Transverse colon (tissue), 4 donors: Measurements from ENCODE around the gene C4orf36. TPM values are rescaled to one million over a fixed set of nuclear protein-coding genes. Genes with fewer than 3 reads are reported as not detected.

ENCODE experiments used
- DNase-seq: peaks from one replicate; pipeline ENCODE4 v3.0.0-alpha.2; 2019
- H3K27ac ChIP-seq, 4 donors: fragments of 200-600 bp; sonication (generic); 2 replicates each; pipeline ENCODE4 v1.5.1; 2016 to 2018; ENCODE audit warnings: inconsistent platforms in 4 of 4
- H3K27me3 ChIP-seq: fragments of 200-600 bp; sonication (generic); 2 replicates; pipeline ENCODE4 v1.5.1; 2017; ENCODE audit warnings: inconsistent platforms
- H3K36me3 ChIP-seq, 4 donors: fragments of 200-600 bp; sonication (generic); 2 replicates each; pipeline ENCODE4 v1.5.1; 2017 to 2019; ENCODE audit warnings: inconsistent platforms in 4 of 4
- H3K4me1 ChIP-seq, 4 donors: fragments of 200-600 bp; sonication (generic); 2 replicates each; pipeline ENCODE4 v1.5.1; 2017 to 2020; ENCODE audit warnings: inconsistent platforms in 4 of 4
- H3K4me3 ChIP-seq, 4 donors: fragments of 200-600 bp; sonication (generic); 1 replicate in 1 of 4; 2 replicates in 3 of 4; pipeline versions ENCODE4 v1.5.1 to v1.6.1; 2017 to 2019; ENCODE audit warnings: inconsistent platforms in 4 of 4
- H3K9me3 ChIP-seq, 2 donors: fragments of 200-600 bp; sonication (generic); 2 replicates each; pipeline ENCODE4 v1.5.1; 2017 to 2019; ENCODE audit warnings: inconsistent platforms in 2 of 2
- CTCF ChIP-seq, 5 experiments: fragments of 200-600 bp in 3 of 5; fragments of 450-650 bp in 2 of 5; sonication (generic) in 3 of 5; IDR thresholded peaks; 1 replicate in 2 of 5; 2 replicates in 3 of 5; pipeline ENCODE4 v1.5.1; 2016 to 2017; ENCODE audit warnings: antibody characterized with exemption in 5 of 5, inconsistent platforms in 3 of 5, mild to moderate bottlenecking in 2 of 5, moderate library complexity in 1 of 5
- EP300 ChIP-seq: sonication (generic); formaldehyde crosslinking; IDR thresholded peaks from one replicate; pipeline ENCODE4 v1.6.1; 2017; ENCODE audit warnings: antibody characterized with exemption, low read depth
- POLR2A ChIP-seq: fragments of 450-650 bp; IDR thresholded peaks from one replicate; pipeline ENCODE4 v1.6.1; 2016; ENCODE audit warnings: antibody characterized with exemption, mild to moderate bottlenecking, moderate library complexity
- POLR2AphosphoS5 ChIP-seq, 3 donors: sonication (generic); formaldehyde crosslinking; IDR thresholded peaks; one replicate each; pipeline ENCODE4 v1.6.1; 2016; ENCODE audit warnings: antibody characterized with exemption in 3 of 3
- WGBS, 2 donors: methylation state at CpG; one replicate each; pipeline ENCODE4 v1.1.5; 2018; ENCODE audit warnings: low coverage in 1 of 2; 5-methylcytosine and 5-hydroxymethylcytosine counted together
- in situ Hi-C, 4 donors: fragments of 200-750 bp; cut with MboI; loops; one replicate each; pipeline versions ENCODE4 v1.15.0 to v1.15.1; 2017; ENCODE audit warnings: low sequenced_read_pairs in 3 of 4, low pct_ligation_motif_present in 1 of 4, low pct_unique_long_range_greater_than_20kb in 1 of 4
- intact Hi-C: fragments of 100-400 bp; cut with DNase I; formaldehyde crosslinking; loops from one replicate; pipeline ENCODE4 v1.15.1; 2023; ENCODE audit warnings: low total_unique reads
- total RNA-seq, 4 donors: library from RNA; depleted of rRNA; stranded (reverse); fragments of >200 nt; gene quantifications; one replicate each; pipeline ENCODE4 v1.1.0, GENCODE V29; 2016

The C4orf36 gene
- total RNA-seq, 4 donors from 2014 or later = 0.27 to 0.32 TPM; not detected in 2

- H3K4me3 ChIP-seq = no peak overlapping the region
- in situ Hi-C loops = no loop called here
- WGBS, 2 donors = 94% methylated on average over 6 to 8 of the region's 8 CpGs
- intact Hi-C loops = no loop called here
- no peaks in the 10 kb centered on the region for H3K4me1 ChIP-seq
- no peaks in the 10 kb centered on the region for H3K27me3 ChIP-seq
- H3K36me3 ChIP-seq = no peaks in the 10 kb centered on the region
- no peaks in the 10 kb centered on the region for H3K9me3 ChIP-seq
- TF ChIP-seq POLR2A (no peak), EP300 (no peak), POLR2AphosphoS5 (IDR thresholded peaks at IDR 0.05) (no peak), CTCF (IDR thresholded peaks at IDR 0.05) (no peak)
- H3K27ac ChIP-seq = no peak overlapping the region
- DNase-seq = no peak
These were observed 34.7 kb downstream of the C4orf36 start for GRCh38 chr4:86857341-86858052.

DNA sequence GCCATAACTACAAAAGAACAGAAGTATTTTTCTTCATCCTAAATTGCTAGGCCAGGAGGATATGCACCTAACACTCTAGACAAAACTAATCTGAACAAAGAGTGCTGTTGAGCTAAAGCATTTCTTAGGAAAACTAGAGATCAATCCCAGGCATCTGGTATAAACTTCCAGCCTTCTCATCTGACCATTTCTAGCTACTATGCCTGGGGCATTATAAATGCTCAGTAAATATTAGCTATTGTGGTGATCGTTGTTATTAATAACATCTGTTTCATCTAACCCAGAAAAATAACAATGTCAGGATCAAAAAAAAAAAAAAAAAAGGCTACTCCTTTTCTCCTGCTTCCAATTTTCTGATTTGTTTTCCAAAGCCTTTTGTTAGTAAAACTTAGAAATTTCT, 35.3 kb downstream of the C4orf36 start:
- DNase-seq = no peak
- 71 to 83% methylated on average over 1 of the region's 1 CpG for WGBS, 2 donors
- H3K9me3 ChIP-seq = no peaks in the 10 kb centered on the region
- intact Hi-C loops = no loop called here
- TF ChIP-seq CTCF (IDR thresholded peaks at IDR 0.05) = no peak
- no peak for TF ChIP-seq POLR2A
- no peak for TF ChIP-seq POLR2AphosphoS5 (IDR thresholded peaks at IDR 0.05)
- TF ChIP-seq EP300 = no peak
- H3K36me3 ChIP-seq = no peaks in the 10 kb centered on the region
- no peak overlapping the region for H3K4me3 ChIP-seq
- no peaks in the 10 kb centered on the region for H3K27me3 ChIP-seq
- in situ Hi-C loops = no loop called here
- no peaks in the 10 kb centered on the region for H3K4me1 ChIP-seq
- no peak overlapping the region for H3K27ac ChIP-seq

DNA sequence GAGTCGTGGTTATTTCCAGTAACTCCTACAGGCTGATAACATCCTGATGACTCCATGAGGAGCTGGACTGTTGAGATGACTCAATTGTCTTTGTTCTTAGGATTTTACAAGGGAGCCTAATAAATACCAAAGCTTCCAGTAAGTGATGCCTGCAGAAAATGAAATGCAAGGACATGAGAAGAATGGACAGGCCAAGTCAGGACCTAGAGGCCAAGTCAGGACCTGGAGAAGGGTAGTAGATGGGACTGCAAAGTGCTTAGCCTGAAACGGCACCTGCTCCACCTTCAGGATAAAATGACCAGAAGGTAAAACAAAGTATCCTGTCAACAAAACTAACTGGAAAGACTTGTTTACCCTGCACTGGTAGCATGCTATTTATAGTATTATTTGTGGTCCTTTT, 36.6 kb downstream of the C4orf36 start:
- no peak for DNase-seq
- no peak overlapping the region for H3K27ac ChIP-seq

GRCh38 chr4:86853209-86853608, 39.0 kb downstream of the C4orf36 start:
- in situ Hi-C loops = no loop called here
- TF ChIP-seq CTCF (IDR thresholded peaks at IDR 0.05) (no peak), EP300 (no peak), POLR2AphosphoS5 (IDR thresholded peaks at IDR 0.05) (no peak), POLR2A (no peak)
- WGBS, 2 donors = 67 to 92% methylated on average over 3 to 5 of the region's 5 CpGs

More for the DNA sequence above, 36.6 kb downstream of the C4orf36 start:
- Histone ChIP-seq H3K9me3 (no peaks in the 10 kb centered on the region), H3K4me1 (no peaks in the 10 kb centered on the region), H3K27me3 (no peaks in the 10 kb centered on the region), H3K4me3 (no peak overlapping the region), H3K36me3 (no peaks in the 10 kb centered on the region)
- 72 to 74% methylated on average over 2 of the region's 2 CpGs for WGBS, 2 donors
- intact Hi-C loops (no loop called here), in situ Hi-C loops (no loop called here)
- TF ChIP-seq POLR2AphosphoS5 (IDR thresholded peaks at IDR 0.05) = no peak
- no peak for TF ChIP-seq EP300
- no peak for TF ChIP-seq POLR2A
- TF ChIP-seq CTCF (IDR thresholded peaks at IDR 0.05) = no peak

More at GRCh38 chr4:86853209-86853608, 39.0 kb downstream of the C4orf36 start:
- intact Hi-C loops = no loop called here
- no peak for DNase-seq
- Histone ChIP-seq H3K9me3 (no peaks in the 10 kb centered on the region), H3K4me1 (no peaks in the 10 kb centered on the region), H3K27ac (no peak overlapping the region), H3K4me3 (no peak overlapping the region), H3K36me3 (no peaks in the 10 kb centered on the region), H3K27me3 (no peaks in the 10 kb centered on the region)
